ENCODE measurements around the gene SLC44A3. TPM values are rescaled to one million over a fixed set of nuclear protein-coding genes. Genes with fewer than 3 reads are reported as not detected.

SLC44A3 gene
- total and polyA plus RNA-seq, 9 of the 15 experiments (the other 6 are each of a cell fraction or from before 2014, with no cell fraction given), result not detected

GRCh38 chr1:94808669-94809068 is 11.5 kb upstream of the SLC44A3 start:
- Histone ChIP-seq H3K9me3 (replicated peaks; ENCODE audit: control insufficient read depth, insufficient read depth, low read depth, low read length) (no peaks in the 10 kb centered on the region), H3K27ac (ENCODE audit: extremely low read depth, low read depth, low read length) (no peak overlapping the region), H3K4me2 (ENCODE audit: insufficient read depth, low read length) (no peak overlapping the region), H2AFZ (ENCODE audit: low read depth, low read length) (no peak overlapping the region), H3K27me3 (ENCODE audit: control insufficient read depth in 2 of 2, insufficient read depth in 2 of 2, low read length in 2 of 2) (no peaks in the 10 kb centered on the region), H3K36me3 (ENCODE audit: control insufficient read depth, insufficient read depth, low read length) (no peaks in the 10 kb centered on the region), H3K4me3 (no peak overlapping the region), H3K4me1 (replicated peaks in 1 of 2; ENCODE audit: control insufficient read depth in 2 of 2, insufficient read depth in 2 of 2, low read length in 2 of 2) (peaks cover 0 to 3% of the 10 kb centered on the region in 2 experiments; a peak in 3 of 5 replicates), H3K9ac (ENCODE audit: insufficient read depth in 1 of 2, low read depth in 2 of 2, low read length in 2 of 2) (no peak overlapping the region), H3K79me2 (ENCODE audit: control insufficient read depth, insufficient read depth, low read length) (no peaks in the 10 kb centered on the region), H3K9me1 (ENCODE audit: control insufficient read depth, insufficient read depth, low read length) (no peaks in the 10 kb centered on the region), H4K20me1 (replicated peaks; ENCODE audit: control insufficient read depth, insufficient read depth, low read length) (no peaks in the 10 kb centered on the region)
- TF ChIP-seq MYC (IDR thresholded peaks at IDR 0.05; ENCODE audit: low read depth, low read length) (no peak), MYC (CRISPR knock-in tag; IDR thresholded peaks at IDR 0.05; ENCODE audit: borderline replicate concordance, low read depth) (no peak), KAT2B (IDR thresholded peaks at IDR 0.05; ENCODE audit: low read depth, low read length) (no peak), YBX1 (IDR thresholded peaks at IDR 0.05) (no peak), TOE1 (IDR thresholded peaks at IDR 0.05; ENCODE audit: borderline replicate concordance) (no peak), TOE1 (CRISPR knock-in tag; IDR thresholded peaks at IDR 0.05; ENCODE audit: borderline replicate concordance, low read depth) (no peak), GTF2E2 (tag; IDR thresholded peaks at IDR 0.05) (no peak), ZBTB17 (CRISPR knock-in tag; IDR thresholded peaks at IDR 0.05) (no peak), MXI1 (IDR thresholded peaks at IDR 0.05; ENCODE audit: low read depth, low read length) (no peak), POLR2AphosphoS2 (IDR thresholded peaks at IDR 0.05; ENCODE audit: low read length) (no peak), MTA3 (IDR thresholded peaks at IDR 0.05; ENCODE audit: borderline replicate concordance) (no peak)
- TF ChIP-seq, protein P1, sequence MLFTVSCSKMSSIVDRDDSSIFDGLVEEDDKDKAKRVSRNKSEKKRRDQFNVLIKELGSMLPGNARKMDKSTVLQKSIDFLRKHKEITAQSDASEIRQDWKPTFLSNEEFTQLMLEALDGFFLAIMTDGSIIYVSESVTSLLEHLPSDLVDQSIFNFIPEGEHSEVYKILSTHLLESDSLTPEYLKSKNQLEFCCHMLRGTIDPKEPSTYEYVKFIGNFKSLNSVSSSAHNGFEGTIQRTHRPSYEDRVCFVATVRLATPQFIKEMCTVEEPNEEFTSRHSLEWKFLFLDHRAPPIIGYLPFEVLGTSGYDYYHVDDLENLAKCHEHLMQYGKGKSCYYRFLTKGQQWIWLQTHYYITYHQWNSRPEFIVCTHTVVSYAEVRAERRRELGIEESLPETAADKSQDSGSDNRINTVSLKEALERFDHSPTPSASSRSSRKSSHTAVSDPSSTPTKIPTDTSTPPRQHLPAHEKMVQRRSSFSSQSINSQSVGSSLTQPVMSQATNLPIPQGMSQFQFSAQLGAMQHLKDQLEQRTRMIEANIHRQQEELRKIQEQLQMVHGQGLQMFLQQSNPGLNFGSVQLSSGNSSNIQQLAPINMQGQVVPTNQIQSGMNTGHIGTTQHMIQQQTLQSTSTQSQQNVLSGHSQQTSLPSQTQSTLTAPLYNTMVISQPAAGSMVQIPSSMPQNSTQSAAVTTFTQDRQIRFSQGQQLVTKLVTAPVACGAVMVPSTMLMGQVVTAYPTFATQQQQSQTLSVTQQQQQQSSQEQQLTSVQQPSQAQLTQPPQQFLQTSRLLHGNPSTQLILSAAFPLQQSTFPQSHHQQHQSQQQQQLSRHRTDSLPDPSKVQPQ (CRISPR knock-in tag; IDR thresholded peaks at IDR 0.05; ENCODE audit: borderline replicate concordance), result no peak
- DNase-seq (ENCODE audit: extremely low read depth in 1 of 4, low spot score in 3 of 4) (no peak), FAIRE-seq (no peak), ATAC-seq (no peak)
- in situ Hi-C loops (cut with MboI) (loop anchor here (10.0 kb wide), 1 partner anchor 744 kb away; no protein-coding TSS in a partner anchor), intact Hi-C loops (cut with micrococcal nuclease) (loop anchor here (5.0 to 10.0 kb wide), 3 partner anchors 204 to 471 kb away; no protein-coding TSS in a partner anchor)
- POLR2A ChIA-PET, result interaction anchor here (0.9 to 1.0 kb wide), 2 partner anchors 46 to 327 kb away, joined by 3 to 5 read pairs; no protein-coding TSS in a partner anchor
- CTCF ChIA-PET (ENCODE audit: low intra/inter-chr PET ratio), result no interaction called here
- no TSS peak for BruUV-seq (replicated peaks)
- WGBS (ENCODE audit: insufficient coverage, low coverage, missing lambda C conversion rate), result 5% methylated on average over 3 of the region's 3 CpGs

Measured in K562 (cell line).